GM19455 (cell line): ENCODE results near the gene TENT5C.
A peak's percentile ranks its signal among the peaks of the same experiment; 100 is the strongest.

Experiments used
- ATAC-seq: cut with Tn5 transposase; IDR thresholded peaks from one replicate; pipeline ENCODE4 v1.9.1; 2021; ENCODE audit not compliant: unreplicated experiment

The TENT5C gene

GRCh38 chr1:117590273-117590925, 15.4 kb upstream of the TENT5C start:
- no peak for ATAC-seq

- no peak for ATAC-seq
Measured at GRCh38 chr1:117591252-117591651, 14.6 kb upstream of the TENT5C start.

- no peak for ATAC-seq
Measured at GRCh38 chr1:117592155-117592554, 13.7 kb upstream of the TENT5C start.

GRCh38 chr1:117594261-117594990, 11.4 kb upstream of the TENT5C start:
- no peak for ATAC-seq

- ATAC-seq = no peak
Measured at GRCh38 chr1:117596023-117596720, 9.7 kb upstream of the TENT5C start.

GRCh38 chr1:117598489-117598888, 7.4 kb upstream of the TENT5C start:
- ATAC-seq = no peak

GRCh38 chr1:117599286-117600221, 6.3 kb upstream of the TENT5C start:
- ATAC-seq = no peak

GRCh38 chr1:117600325-117600943, 5.4 kb upstream of the TENT5C start:
- ATAC-seq = no peak

GRCh38 chr1:117600966-117601365, 4.9 kb upstream of the TENT5C start:
- no peak for ATAC-seq

GRCh38 chr1:117602862-117603261, 3.0 kb upstream of the TENT5C start:
- no peak for ATAC-seq

- ATAC-seq = peak; percentile 21
Measured at GRCh38 chr1:117605164-117605773, 579 bp upstream of the TENT5C start.

GRCh38 chr1:117606649-117607430, 992 bp downstream of the TENT5C start:
- peak; percentile 6 for ATAC-seq

GRCh38 chr1:117607471-117607870, 1.6 kb downstream of the TENT5C start:
- ATAC-seq = no peak

GRCh38 chr1:117608115-117608615, 2.3 kb downstream of the TENT5C start:
- ATAC-seq = no peak

- no peak for ATAC-seq
Measured at GRCh38 chr1:117608758-117609157, 2.9 kb downstream of the TENT5C start.

GRCh38 chr1:117609471-117609911, 3.6 kb downstream of the TENT5C start:
- no peak for ATAC-seq

- ATAC-seq = no peak
Measured at GRCh38 chr1:117610036-117610435, 4.2 kb downstream of the TENT5C start.

- ATAC-seq = no peak
Measured at GRCh38 chr1:117611121-117611601, 5.3 kb downstream of the TENT5C start.
